ENCODE data around the gene TMEM121. TPM values are rescaled to one million over a fixed set of nuclear protein-coding genes. Genes with fewer than 3 reads are reported as not detected.

TMEM121 gene
- polyA plus RNA-seq, 3 donors, result 0.08 to 0.11 TPM; not detected in 1

- intact Hi-C loops (cut with micrococcal nuclease), result no loop called here
- Histone ChIP-seq H3K79me2 (ENCODE audit: insufficient read depth, low read length) (peaks cover 5% of the 10 kb centered on the region), H3K4me2 (replicated peaks; ENCODE audit: extremely low read depth, low read length, poor library complexity, severe bottlenecking) (no peak overlapping the region), H3K27ac (ENCODE audit: low read depth in 1 of 2, low read length in 2 of 2) (no peak overlapping the region), H3K4me3 (replicated peaks in 1 of 3; ENCODE audit: low read depth in 2 of 3, low read length in 3 of 3) (no peak overlapping the region), H3K27me3 (ENCODE audit: control insufficient read depth in 2 of 2, insufficient read depth in 2 of 2, low read length in 2 of 2) (no peaks in the 10 kb centered on the region), H3K9me3 (replicated peaks in 1 of 2; ENCODE audit: control insufficient read depth in 1 of 2, insufficient read depth in 1 of 2, low read length in 2 of 2) (no peaks in the 10 kb centered on the region), H3K36me3 (replicated peaks in 1 of 2; ENCODE audit: control insufficient read depth in 1 of 2, insufficient read depth in 2 of 2, low read length in 2 of 2) (peaks cover 5 to 14% of the 10 kb centered on the region in 2 donors), H4K20me1 (ENCODE audit: insufficient read depth, low read length) (peaks cover 17% of the 10 kb centered on the region), H3K4me1 (ENCODE audit: control insufficient read depth in 1 of 2, insufficient read depth in 2 of 2, low read length in 2 of 2) (peaks cover 8 to 11% of the 10 kb centered on the region in 2 donors), H2AFZ (ENCODE audit: insufficient read depth, low read depth, low read length, poor library complexity, severe bottlenecking) (no peak overlapping the region), H3K9ac (ENCODE audit: insufficient read depth, low read length, poor library complexity, severe bottlenecking) (no peak overlapping the region)
- no peak for DNase-seq
- Mint-ChIP-seq H3K4me3 (no peak overlapping the region), H3K27ac (no peak overlapping the region), H3K27me3 (ENCODE audit: low read depth in 3 of 3) (peaks cover 1 to 5% (median 2%) of the 10 kb centered on the region in 3 donors), H3K36me3 (peaks cover 7 to 29% of the 10 kb centered on the region in 2 donors), H3K4me1 (peaks cover 3% of the 10 kb centered on the region), H3K9me3 (peaks cover 0 to 3% (median 0%) of the 10 kb centered on the region in 7 donors)
- WGBS (ENCODE audit: insufficient coverage), result 96% methylated on average over 9 of the region's 18 CpGs
- no peak for TF ChIP-seq CTCF (IDR thresholded peaks at IDR 0.05)
These were observed 30.2 kb upstream of the TMEM121 start for GRCh38 chr14:105495990-105496830.

GRCh38 chr14:105496831-105497591 is 29.4 kb upstream of the TMEM121 start:
- no peaks in the 10 kb centered on the region for H3K4me1 Mint-ChIP-seq
- Histone ChIP-seq H3K36me3 (replicated peaks in 1 of 2; ENCODE audit: control insufficient read depth in 1 of 2, insufficient read depth in 2 of 2, low read length in 2 of 2) (peaks cover 5 to 14% of the 10 kb centered on the region in 2 donors), H2AFZ (ENCODE audit: insufficient read depth, low read depth, low read length, poor library complexity, severe bottlenecking) (no peak overlapping the region), H4K20me1 (ENCODE audit: insufficient read depth, low read length) (peaks cover 14% of the 10 kb centered on the region), H3K27ac (ENCODE audit: low read depth in 1 of 2, low read length in 2 of 2) (no peak overlapping the region), H3K9ac (ENCODE audit: insufficient read depth, low read length, poor library complexity, severe bottlenecking) (no peak overlapping the region), H3K4me1 (ENCODE audit: control insufficient read depth in 1 of 2, insufficient read depth in 2 of 2, low read length in 2 of 2) (peaks cover 1 to 3% of the 10 kb centered on the region in 2 donors), H3K4me2 (replicated peaks; ENCODE audit: extremely low read depth, low read length, poor library complexity, severe bottlenecking) (no peak overlapping the region), H3K79me2 (ENCODE audit: insufficient read depth, low read length) (peaks cover 1% of the 10 kb centered on the region), H3K9me3 (replicated peaks in 1 of 2; ENCODE audit: control insufficient read depth in 1 of 2, insufficient read depth in 1 of 2, low read length in 2 of 2) (no peaks in the 10 kb centered on the region), H3K27me3 (ENCODE audit: control insufficient read depth in 2 of 2, insufficient read depth in 2 of 2, low read length in 2 of 2) (no peaks in the 10 kb centered on the region), H3K4me3 (replicated peaks in 1 of 3; ENCODE audit: low read depth in 2 of 3, low read length in 3 of 3) (no peak overlapping the region)
- H3K36me3 Mint-ChIP-seq, result peaks cover 7 to 29% of the 10 kb centered on the region in 2 donors
- no peaks in the 10 kb centered on the region for H3K9me3 Mint-ChIP-seq
- WGBS (ENCODE audit: insufficient coverage), result 98% methylated on average over 21 of the region's 32 CpGs
- H3K27ac Mint-ChIP-seq, result no peak overlapping the region
- no peak overlapping the region for H3K4me3 Mint-ChIP-seq
- intact Hi-C loops (cut with micrococcal nuclease), result no loop called here
- DNase-seq, result peak in 1 of 3 donors; percentile 3
- no peak for TF ChIP-seq CTCF (IDR thresholded peaks at IDR 0.05)
- peaks cover 3 to 4% (median 3%) of the 10 kb centered on the region in 3 donors for H3K27me3 Mint-ChIP-seq (ENCODE audit: low read depth in 3 of 3)

Data from CD14-positive monocyte (primary cell).